Thyroid gland (tissue), 4 donors: Measurements from ENCODE around the gene SERBP1.

Experiments used
- CTCF ChIP-seq, 6 experiments: fragments of 200-600 bp in 3 of 6; fragments of 450-650 bp in 3 of 6; sonication (generic) in 3 of 6; IDR thresholded peaks; one replicate each; pipeline ENCODE4 v1.5.1; 2016 to 2019; ENCODE audit warnings: antibody characterized with exemption in 6 of 6, mild to moderate bottlenecking in 2 of 6, inconsistent platforms in 1 of 6, moderate library complexity in 1 of 6
- POLR2A ChIP-seq, 2 donors: fragments of 450-650 bp; IDR thresholded peaks; one replicate each; pipeline ENCODE4 v1.6.1; 2017; ENCODE audit warnings: antibody characterized with exemption in 2 of 2, mild to moderate bottlenecking in 2 of 2, moderate library complexity in 1 of 2

GRCh38 chr1:67401443-67401842 lies 28.8 kb downstream of the SERBP1 start:
- no peak for TF ChIP-seq POLR2A (IDR thresholded peaks at IDR 0.05)
- TF ChIP-seq CTCF (IDR thresholded peaks at IDR 0.05): no peak
